Skeletal muscle tissue (tissue), 4 donors: ENCODE measurements around the gene MLN. TPM values are rescaled to one million over a fixed set of nuclear protein-coding genes. Genes with fewer than 3 reads are reported as not detected.
A peak's percentile ranks its signal among the peaks of the same experiment; 100 is the strongest.

Source experiments
- H3K27ac ChIP-seq: one replicate; pipeline ENCODE4 v1.7.0; 2013; ENCODE audit warnings: mild to moderate bottlenecking, low read depth, low read length, inconsistent platforms
- H3K27me3 ChIP-seq, 3 donors: one replicate each; pipeline ENCODE4 v1.7.0; 2013; ENCODE audit warnings: low read length in 3 of 3; ENCODE audit not compliant: control insufficient read depth in 3 of 3, insufficient read depth in 3 of 3
- H3K36me3 ChIP-seq, 3 donors: one replicate each; pipeline ENCODE4 v1.7.0; 2013; ENCODE audit warnings: low read length in 3 of 3; ENCODE audit not compliant: control insufficient read depth in 3 of 3, insufficient read depth in 3 of 3
- H3K4me1 ChIP-seq, 3 donors: one replicate each; pipeline ENCODE4 v1.7.0; 2013; ENCODE audit warnings: low read length in 3 of 3, mild to moderate bottlenecking in 3 of 3; ENCODE audit not compliant: control insufficient read depth in 3 of 3, insufficient read depth in 3 of 3
- H3K4me3 ChIP-seq, 3 donors: one replicate each; pipeline ENCODE4 v1.7.0; 2013; ENCODE audit warnings: low read length in 3 of 3
- H3K9ac ChIP-seq, 3 donors: one replicate each; pipeline ENCODE4 v1.7.0; 2013; ENCODE audit warnings: low read length in 3 of 3, mild to moderate bottlenecking in 3 of 3, moderate library complexity in 2 of 3, low read depth in 1 of 3
- H3K9me3 ChIP-seq, 3 donors: one replicate each; pipeline ENCODE4 v1.7.0; 2013; ENCODE audit warnings: low read length in 3 of 3; ENCODE audit not compliant: control insufficient read depth in 3 of 3
- total RNA-seq: library from RNA; depleted of rRNA; stranded (reverse); fragments of >200 nt; gene quantifications from one replicate; pipeline ENCODE4 v1.2.3, GENCODE V29; 2014
- donor health status: Osteomylitis.

The MLN gene
- total RNA-seq, 1 donor from 2014 or later: not detected

GRCh38 chr6:33784787-33785186 is 19.0 kb downstream of the MLN start:
- Histone ChIP-seq H3K9me3 (no peaks in the 10 kb centered on the region), H3K36me3 (peaks cover 46 to 52% (median 49%) of the 10 kb centered on the region in 3 donors), H3K4me1 (peaks cover 32 to 45% (median 38%) of the 10 kb centered on the region in 3 donors), H3K9ac (peak overlapping the region in 1 of 3 donors; percentile 40), H3K4me3 (no peak overlapping the region), H3K27me3 (no peaks in the 10 kb centered on the region), H3K27ac (no peak overlapping the region)

- Histone ChIP-seq H3K4me1 (peaks cover 29 to 41% (median 33%) of the 10 kb centered on the region in 3 donors), H3K27ac (no peak overlapping the region), H3K27me3 (no peaks in the 10 kb centered on the region), H3K9me3 (no peaks in the 10 kb centered on the region), H3K36me3 (peaks cover 54 to 60% (median 57%) of the 10 kb centered on the region in 3 donors), H3K9ac (no peak overlapping the region), H3K4me3 (no peak overlapping the region)
Measured at GRCh38 chr6:33783781-33784520, 19.9 kb downstream of the MLN start.

GRCh38 chr6:33782561-33782960 is 21.2 kb downstream of the MLN start:
- H3K36me3 ChIP-seq: peaks cover 68 to 74% (median 71%) of the 10 kb centered on the region in 3 donors
- H3K9me3 ChIP-seq: no peaks in the 10 kb centered on the region
- H3K4me1 ChIP-seq: peaks cover 24 to 35% (median 27%) of the 10 kb centered on the region in 3 donors
- H3K27me3 ChIP-seq: no peaks in the 10 kb centered on the region
- no peak overlapping the region for H3K4me3 ChIP-seq
- no peak overlapping the region for H3K9ac ChIP-seq
- no peak overlapping the region for H3K27ac ChIP-seq

GRCh38 chr6:33781131-33781975 is 22.4 kb downstream of the MLN start:
- H3K27ac ChIP-seq: no peak overlapping the region
- H3K9me3 ChIP-seq: no peaks in the 10 kb centered on the region
- H3K36me3 ChIP-seq: peaks cover 80 to 83% (median 83%) of the 10 kb centered on the region in 3 donors
- peaks cover 12 to 23% (median 15%) of the 10 kb centered on the region in 3 donors for H3K4me1 ChIP-seq
- no peak overlapping the region for H3K4me3 ChIP-seq
- H3K9ac ChIP-seq: no peak overlapping the region
- no peaks in the 10 kb centered on the region for H3K27me3 ChIP-seq

- Histone ChIP-seq H3K27me3 (no peaks in the 10 kb centered on the region), H3K27ac (no peak overlapping the region), H3K4me1 (peaks cover 3 to 10% (median 5%) of the 10 kb centered on the region in 3 donors), H3K9me3 (no peaks in the 10 kb centered on the region), H3K36me3 (peaks cover 87 to 93% (median 89%) of the 10 kb centered on the region in 3 donors), H3K9ac (no peak overlapping the region), H3K4me3 (no peak overlapping the region)
Measured at GRCh38 chr6:33779895-33780294, 23.9 kb downstream of the MLN start.

GRCh38 chr6:33779290-33779689 is 24.5 kb downstream of the MLN start:
- Histone ChIP-seq H3K27ac (no peak overlapping the region), H3K4me1 (peaks cover 0 to 7% (median 0%) of the 10 kb centered on the region in 3 donors), H3K9ac (no peak overlapping the region), H3K27me3 (no peaks in the 10 kb centered on the region), H3K4me3 (no peak overlapping the region), H3K9me3 (no peaks in the 10 kb centered on the region), H3K36me3 (peaks cover 86 to 93% (median 89%) of the 10 kb centered on the region in 3 donors)

- Histone ChIP-seq H3K27ac (no peak overlapping the region), H3K27me3 (no peaks in the 10 kb centered on the region), H3K4me3 (no peak overlapping the region), H3K4me1 (peaks cover 0 to 7% (median 0%) of the 10 kb centered on the region in 3 donors), H3K36me3 (peaks cover 83 to 90% (median 87%) of the 10 kb centered on the region in 3 donors), H3K9me3 (no peaks in the 10 kb centered on the region), H3K9ac (no peak overlapping the region)
Measured at GRCh38 chr6:33778444-33779121, 25.2 kb downstream of the MLN start.

GRCh38 chr6:33777398-33778388 is 26.1 kb downstream of the MLN start:
- no peaks in the 10 kb centered on the region for H3K9me3 ChIP-seq

GRCh38 chr6:33776764-33777163 is 27.0 kb downstream of the MLN start:
- no peaks in the 10 kb centered on the region for H3K9me3 ChIP-seq
- no peaks in the 10 kb centered on the region for H3K27me3 ChIP-seq
- H3K27ac ChIP-seq: no peak overlapping the region
- H3K9ac ChIP-seq: no peak overlapping the region
- H3K4me1 ChIP-seq: peaks cover 7 to 9% (median 9%) of the 10 kb centered on the region in 3 donors
- peaks cover 76 to 88% (median 84%) of the 10 kb centered on the region in 3 donors for H3K36me3 ChIP-seq
- no peak overlapping the region for H3K4me3 ChIP-seq

More at GRCh38 chr6:33777398-33778388, 26.1 kb downstream of the MLN start:
- no peak overlapping the region for H3K4me3 ChIP-seq
- peaks cover 78 to 90% (median 86%) of the 10 kb centered on the region in 3 donors for H3K36me3 ChIP-seq
- no peaks in the 10 kb centered on the region for H3K27me3 ChIP-seq
- H3K9ac ChIP-seq: no peak overlapping the region
- no peak overlapping the region for H3K27ac ChIP-seq
- peaks cover 0 to 7% (median 0%) of the 10 kb centered on the region in 3 donors for H3K4me1 ChIP-seq
